ENCODE measurements around the gene PRIMPOL.

Gene PRIMPOL

GRCh38 chr4:184666670-184667069, 17.1 kb downstream of the PRIMPOL start:
- no peak for TF ChIP-seq CTCF (IDR thresholded peaks at IDR 0.05; ENCODE audit: borderline replicate concordance, insufficient read depth, low read depth, low read length)

GRCh38 chr4:184668096-184668495, 18.6 kb downstream of the PRIMPOL start:
- no peak for TF ChIP-seq CTCF (IDR thresholded peaks at IDR 0.05; ENCODE audit: borderline replicate concordance, insufficient read depth, low read depth, low read length)
- H3K4me3 ChIP-seq (ENCODE audit: low read depth, low read length): no peak overlapping the region

More at GRCh38 chr4:184666670-184667069, 17.1 kb downstream of the PRIMPOL start:
- no peak overlapping the region for H3K4me3 ChIP-seq (ENCODE audit: low read depth, low read length)

GRCh38 chr4:184668511-184669114, 19.1 kb downstream of the PRIMPOL start:
- TF ChIP-seq CTCF (IDR thresholded peaks at IDR 0.05; ENCODE audit: borderline replicate concordance, insufficient read depth, low read depth, low read length): no peak
- no peak overlapping the region for H3K4me3 ChIP-seq (ENCODE audit: low read depth, low read length)

GRCh38 chr4:184669251-184669650, 19.7 kb downstream of the PRIMPOL start:
- TF ChIP-seq CTCF (IDR thresholded peaks at IDR 0.05; ENCODE audit: borderline replicate concordance, insufficient read depth, low read depth, low read length): no peak
- H3K4me3 ChIP-seq (ENCODE audit: low read depth, low read length): no peak overlapping the region

- H3K4me3 ChIP-seq (ENCODE audit: low read depth, low read length): no peak overlapping the region
- TF ChIP-seq CTCF (IDR thresholded peaks at IDR 0.05; ENCODE audit: borderline replicate concordance, insufficient read depth, low read depth, low read length): no peak
Measured at GRCh38 chr4:184671101-184671500, 21.6 kb downstream of the PRIMPOL start.

GRCh38 chr4:184672741-184673140, 23.2 kb downstream of the PRIMPOL start:
- no peak for TF ChIP-seq CTCF (IDR thresholded peaks at IDR 0.05; ENCODE audit: borderline replicate concordance, insufficient read depth, low read depth, low read length)
- no peak overlapping the region for H3K4me3 ChIP-seq (ENCODE audit: low read depth, low read length)

GRCh38 chr4:184674011-184674410, 24.5 kb downstream of the PRIMPOL start:
- TF ChIP-seq CTCF (IDR thresholded peaks at IDR 0.05; ENCODE audit: borderline replicate concordance, insufficient read depth, low read depth, low read length): no peak
- H3K4me3 ChIP-seq (ENCODE audit: low read depth, low read length): no peak overlapping the region
